HG03520 (cell line): Measurements from ENCODE around the gene EDA.
"Not testable (repeated sequence)": the region's sequence is repeated elsewhere in the genome, so short reads cannot be mapped to it uniquely, and the experiment has no call there.

Source experiments
- ATAC-seq: cut with Tn5 transposase; IDR thresholded peaks from one replicate; pipeline ENCODE4 v1.9.1; 2021; ENCODE audit warnings: mild to moderate bottlenecking, moderate library complexity; ENCODE audit not compliant: unreplicated experiment

EDA gene

DNA sequence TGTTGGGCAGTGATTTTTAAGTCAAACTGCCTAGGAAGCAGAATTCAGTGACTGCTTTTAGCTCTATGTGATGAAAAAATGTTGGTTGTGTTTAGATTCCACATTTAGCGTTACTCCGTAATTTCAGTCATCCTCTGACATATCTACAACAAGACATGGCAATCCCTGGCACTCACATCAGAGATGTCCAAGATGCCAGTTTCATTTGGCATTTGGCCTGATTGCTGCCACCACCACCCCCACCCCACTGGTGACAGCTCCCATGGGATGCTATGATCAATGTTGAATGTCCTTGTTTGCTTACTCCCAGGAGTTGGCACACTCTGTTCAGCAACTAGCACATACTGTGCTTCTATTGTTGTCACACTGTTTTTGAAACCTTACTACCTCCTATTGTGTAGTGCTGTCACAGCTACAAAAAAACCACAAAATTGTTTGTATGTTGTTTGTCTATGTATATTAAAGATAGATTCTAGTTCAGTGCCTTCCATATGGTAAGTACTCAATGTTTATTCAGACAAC lies 332.4 kb downstream of the EDA start:
- no peak for ATAC-seq

DNA sequence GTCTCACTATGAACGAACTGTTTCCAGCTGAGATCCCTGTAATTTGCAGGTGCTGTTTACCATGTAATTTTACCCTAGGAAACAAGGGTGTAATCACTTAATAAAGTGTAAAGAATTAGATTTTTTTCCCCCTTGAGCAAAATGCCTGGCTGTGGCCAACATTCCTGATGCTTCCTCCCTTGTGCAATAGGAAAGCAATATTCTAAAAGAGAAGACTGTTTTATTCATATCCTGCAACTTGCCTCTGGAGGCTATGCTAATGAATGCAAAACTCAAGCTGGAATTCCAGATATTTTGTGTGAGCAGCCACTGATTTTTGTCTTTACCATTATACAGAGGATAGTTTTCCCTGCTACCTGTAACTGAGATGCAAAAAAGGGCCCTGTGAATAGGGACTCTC lies 335.8 kb downstream of the EDA start:
- ATAC-seq, result no peak

DNA sequence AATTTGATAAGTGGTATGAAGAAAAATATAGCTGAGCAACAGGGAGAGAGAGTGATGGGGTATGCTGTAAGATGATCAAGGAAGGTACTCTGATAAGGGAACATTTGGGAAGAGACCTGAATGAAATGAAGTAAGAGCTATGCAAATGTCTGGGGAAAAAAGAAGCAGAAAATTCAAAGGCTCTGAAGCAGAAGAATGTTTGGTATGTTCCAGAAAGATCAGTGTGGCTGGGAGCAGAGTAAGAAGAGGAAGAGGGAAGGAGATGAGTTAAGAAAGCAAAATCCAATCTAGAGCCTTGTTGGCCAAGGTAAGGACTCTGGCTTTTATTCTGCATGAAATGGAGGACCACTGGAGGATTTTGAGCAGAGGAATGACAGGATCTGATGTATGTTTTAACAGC lies 343.8 kb downstream of the EDA start:
- ATAC-seq, result no peak

DNA sequence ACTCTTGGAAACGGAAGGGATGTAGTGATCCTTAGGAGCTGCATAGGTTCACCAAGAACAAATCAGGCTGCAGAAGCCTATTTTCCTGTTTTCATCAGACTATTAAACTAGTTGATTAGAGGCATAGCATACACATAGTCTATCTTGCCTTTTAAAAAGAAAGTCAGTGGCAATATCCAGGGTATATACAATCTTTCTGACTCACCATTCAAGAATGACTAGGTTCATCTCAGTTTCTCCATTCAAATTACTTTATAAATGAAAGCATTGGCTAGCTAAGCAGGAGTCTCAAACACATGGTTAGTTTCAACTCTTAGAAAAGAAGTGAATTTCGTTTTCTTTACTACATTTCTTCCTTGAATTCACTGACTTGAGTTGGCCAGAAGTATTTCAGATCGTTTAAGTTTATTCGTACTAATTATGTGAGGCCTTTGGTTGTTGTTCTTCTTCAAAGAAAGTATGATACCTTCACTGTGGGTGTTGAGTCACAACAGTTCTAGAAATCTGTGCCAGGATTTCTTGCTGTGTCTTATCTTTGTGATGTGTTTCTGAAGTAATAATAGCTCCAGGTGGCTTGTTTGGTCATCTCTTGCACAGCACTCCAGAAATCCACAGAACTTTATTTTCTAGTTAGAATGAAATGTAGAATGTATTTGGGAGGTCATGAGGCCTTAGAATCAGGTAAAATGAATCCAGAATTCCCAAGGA lies 345.6 kb downstream of the EDA start:
- ATAC-seq, result no peak

DNA sequence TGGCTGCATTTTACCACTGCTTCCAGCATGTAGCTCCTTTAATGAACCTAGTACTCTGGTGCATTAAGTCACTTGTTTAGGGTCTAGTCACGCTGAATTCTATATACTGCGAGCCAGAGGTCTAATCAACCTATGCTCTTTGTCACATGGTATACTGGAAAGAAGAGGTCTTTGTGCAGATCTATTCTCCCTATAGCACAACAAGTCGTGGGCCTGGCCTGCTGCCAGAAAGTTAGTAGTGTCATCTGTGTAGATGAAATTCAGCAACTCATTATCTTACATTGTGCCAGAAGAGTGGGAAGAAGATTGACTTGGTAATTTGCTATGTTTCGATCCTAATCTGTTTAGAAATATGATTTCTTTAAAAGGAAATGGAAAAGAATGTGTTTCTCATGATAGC lies 353.0 kb downstream of the EDA start:
- no peak for ATAC-seq

DNA sequence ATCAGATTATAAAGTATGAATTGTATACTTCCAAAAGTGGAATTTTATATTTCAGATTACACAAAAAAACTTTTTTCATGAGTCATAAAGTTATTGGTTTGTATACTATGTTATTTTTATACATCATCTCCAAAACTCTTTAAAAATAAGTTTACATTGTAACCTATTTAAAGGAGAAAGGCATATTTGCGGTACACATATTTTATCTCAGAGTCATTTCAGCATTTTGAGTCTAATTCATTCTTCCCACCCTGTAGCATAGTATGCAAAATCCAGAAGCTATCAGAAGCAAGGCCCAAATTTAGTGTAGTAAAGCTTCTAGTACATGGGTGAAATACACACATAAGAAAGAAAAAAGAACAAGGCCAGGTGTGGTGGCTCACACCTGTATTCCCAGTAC lies 353.5 kb downstream of the EDA start:
- ATAC-seq, result no peak

DNA sequence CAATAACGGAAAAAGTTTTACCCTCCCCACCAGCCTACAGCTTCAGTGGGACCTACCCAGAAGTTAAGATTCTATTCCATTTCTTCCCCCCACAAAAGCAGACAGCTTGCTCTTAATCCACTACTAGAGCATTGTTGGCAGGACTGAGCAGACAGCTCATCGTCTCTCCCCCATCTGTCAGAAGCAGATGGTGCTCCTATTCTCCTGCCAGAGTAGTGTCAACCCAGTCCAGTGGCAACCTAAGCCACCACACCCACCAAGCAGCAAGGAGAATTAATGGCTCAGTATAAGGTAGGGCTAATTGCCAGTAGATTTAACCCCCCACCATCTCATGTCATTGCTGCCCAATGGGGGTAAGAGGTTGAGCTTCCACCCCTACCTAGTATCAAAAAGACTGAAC lies 371.8 kb downstream of the EDA start:
- no peak for ATAC-seq

DNA sequence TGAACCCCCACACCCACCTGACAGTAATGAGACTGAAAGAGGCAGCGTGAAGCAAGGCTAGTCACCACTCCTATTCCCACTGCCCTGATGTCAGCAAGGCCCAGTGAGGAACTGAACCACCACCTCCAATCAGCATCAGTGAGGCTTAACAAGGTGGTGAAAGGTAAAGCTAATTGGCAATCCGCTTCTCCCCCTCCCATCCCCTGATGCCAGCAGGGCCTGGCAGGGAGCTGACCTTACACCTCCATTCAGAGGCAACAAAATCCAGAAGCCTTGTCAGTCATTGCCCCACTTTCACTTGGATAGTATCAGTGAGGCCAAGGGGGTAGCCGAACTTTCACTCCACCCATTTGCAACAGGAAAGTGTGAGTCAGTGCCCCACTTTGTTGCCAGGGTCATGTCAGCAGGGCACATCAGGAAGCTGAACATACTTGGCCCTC lies 373.1 kb downstream of the EDA start:
- no peak for ATAC-seq

DNA sequence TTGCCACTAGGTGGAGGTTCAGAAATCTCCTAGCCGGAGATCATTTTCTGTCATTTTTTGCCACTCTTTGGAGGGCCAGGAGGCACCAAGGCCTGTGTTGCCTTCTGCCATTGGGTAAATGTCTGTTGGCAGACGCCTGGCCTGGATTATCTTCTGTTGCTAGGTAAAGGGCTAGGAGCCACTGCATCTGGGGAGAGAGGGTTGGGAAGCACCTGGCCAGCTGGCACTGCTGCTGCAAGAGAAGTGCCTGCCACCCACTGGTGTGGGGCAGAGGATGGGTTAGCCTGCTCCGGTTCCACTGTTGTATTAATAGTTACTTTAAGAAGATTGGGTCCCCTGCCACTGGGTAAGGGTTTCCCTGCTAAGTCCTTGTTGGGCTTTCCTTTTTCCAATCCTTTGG lies 375.8 kb downstream of the EDA start:
- ATAC-seq, result no peak

DNA sequence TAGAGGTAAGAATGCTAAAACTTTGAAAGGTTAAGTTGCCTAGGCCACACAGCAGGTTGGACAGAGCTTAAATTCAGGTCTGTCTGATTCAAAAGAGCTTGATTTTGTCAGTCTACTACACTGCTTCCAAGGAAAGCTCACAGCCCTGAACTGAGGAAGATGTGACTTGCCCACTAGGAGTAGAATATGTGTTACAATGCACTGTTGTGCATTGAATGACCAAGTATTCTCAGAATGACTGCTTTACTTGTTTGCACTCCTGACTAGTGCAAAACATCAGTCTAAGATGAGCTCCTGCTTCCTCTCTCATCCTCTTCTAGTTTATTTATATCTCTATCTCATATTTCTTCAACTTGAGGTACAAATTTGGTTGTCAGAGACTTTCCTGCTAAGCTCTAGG lies 377.6 kb downstream of the EDA start:
- ATAC-seq, result no peak

DNA sequence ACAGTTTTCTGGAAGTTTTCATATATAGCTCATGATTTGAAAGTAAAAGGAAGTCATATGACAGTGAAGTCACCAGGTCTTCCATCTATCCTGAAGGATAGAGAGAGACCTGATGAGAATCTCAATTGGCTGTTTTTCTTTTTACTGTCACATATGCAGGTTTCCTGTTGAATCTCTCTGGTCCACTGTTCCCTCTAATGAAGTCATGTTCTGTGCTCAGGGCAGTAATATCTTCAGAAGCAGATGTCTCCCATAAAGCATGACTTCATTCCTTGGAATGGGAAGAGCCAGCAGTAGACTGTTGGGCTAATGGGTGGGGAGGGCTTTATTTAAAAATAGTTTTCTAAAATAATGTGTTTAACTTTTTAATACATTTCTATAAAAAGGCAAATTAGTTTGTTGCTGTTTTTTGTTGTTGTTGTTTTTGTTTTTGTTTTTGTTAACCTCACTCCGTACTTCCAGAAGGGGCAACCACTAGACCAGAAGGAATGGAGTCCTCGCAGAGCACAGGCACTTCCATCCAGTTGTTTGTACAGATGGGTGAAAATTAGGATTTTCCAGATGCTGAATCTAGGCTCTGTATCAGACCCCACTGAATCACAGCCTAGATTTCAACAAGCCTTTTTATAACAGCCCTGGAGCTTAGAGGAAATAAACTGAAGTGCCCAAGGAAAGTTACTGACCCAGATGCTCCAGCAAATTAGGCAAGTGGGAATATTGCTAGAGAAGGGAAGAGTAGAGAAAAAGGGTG lies 379.6 kb downstream of the EDA start:
- ATAC-seq, result no peak

DNA sequence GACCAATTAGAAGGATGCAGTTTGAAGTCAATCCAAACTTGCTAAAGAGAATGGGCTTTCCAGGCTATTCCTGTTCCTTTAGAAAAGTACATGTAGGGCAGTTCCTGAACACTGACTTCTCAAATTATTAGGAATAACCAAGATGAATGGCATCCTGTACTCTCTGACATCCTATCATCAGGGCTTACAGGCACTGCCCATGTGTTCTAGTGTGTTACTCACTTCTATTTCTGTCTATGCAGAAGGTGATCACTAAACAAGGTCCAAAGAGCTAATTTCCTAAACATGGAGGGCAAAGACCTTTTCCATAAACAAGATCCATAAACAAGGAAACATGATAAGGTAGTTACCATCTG lies 380.2 kb downstream of the EDA start:
- no peak for ATAC-seq

DNA sequence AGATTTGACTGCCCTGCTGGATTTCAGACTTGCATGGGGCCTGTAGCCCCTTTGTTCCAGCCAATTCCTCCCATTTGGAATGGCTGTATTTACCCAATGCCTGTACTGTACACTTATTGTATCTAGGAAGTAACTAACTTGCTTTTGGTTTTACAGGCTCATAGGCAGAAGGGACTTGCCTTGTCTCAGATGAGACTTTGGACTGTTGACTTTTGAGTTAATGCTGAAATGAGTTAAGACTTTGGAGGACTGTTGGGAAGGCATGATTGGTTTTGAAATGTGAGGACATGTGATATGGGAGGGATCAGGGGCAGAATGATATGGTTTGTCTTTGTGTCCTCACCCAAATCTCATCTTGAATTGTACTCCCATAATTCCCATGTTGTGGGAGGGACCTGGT lies 382.4 kb downstream of the EDA start:
- ATAC-seq, result not testable (repeated sequence)

DNA sequence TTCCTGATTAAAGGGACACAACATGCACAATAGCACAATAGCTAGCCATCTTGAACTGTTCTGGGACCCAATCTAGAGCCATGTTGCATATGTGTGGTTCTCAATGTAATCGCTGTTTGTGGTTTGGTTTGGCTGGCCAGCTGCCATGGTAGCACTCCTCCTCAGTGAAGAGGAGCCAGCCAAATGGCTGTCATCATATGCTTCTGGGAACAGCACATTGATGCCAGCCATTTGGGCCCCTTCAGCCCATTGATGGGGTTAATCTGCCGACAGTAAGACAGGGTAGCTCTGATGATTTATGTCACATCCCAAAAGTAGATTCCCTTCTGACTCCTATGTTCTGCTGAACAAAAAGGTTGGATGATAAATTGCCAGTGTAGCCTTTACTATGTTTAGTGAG lies 385.4 kb downstream of the EDA start:
- no peak for ATAC-seq

DNA sequence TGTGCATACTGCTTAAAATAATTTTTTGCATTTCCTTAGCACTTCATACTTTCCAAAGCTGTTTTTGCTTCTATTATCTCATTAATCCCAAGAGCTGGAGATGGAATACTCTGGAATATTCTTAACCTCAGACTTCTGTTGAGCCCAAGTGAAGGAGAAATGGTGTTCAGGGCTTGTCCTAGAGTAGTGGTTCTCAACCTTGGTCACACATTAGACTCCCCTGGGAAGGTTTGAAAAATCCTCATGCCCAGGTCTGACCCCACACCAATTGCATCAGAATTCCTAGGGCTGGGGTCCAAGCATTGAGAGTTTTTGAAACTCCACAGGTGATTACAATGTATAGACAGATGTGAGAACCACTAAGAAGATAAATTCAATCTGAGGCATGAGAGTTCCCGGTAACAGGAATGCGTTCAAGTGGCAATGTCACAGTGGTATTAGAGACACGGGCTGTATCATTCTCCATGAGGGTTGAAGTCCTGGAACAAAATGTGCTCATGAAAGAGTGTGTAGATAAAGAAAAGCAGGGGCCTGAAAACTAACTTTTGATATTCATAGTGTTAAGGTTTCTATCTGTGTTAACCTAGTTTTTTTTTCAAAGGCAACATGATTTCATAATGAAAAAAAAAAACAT lies 385.9 kb downstream of the EDA start:
- ATAC-seq, result no peak

DNA sequence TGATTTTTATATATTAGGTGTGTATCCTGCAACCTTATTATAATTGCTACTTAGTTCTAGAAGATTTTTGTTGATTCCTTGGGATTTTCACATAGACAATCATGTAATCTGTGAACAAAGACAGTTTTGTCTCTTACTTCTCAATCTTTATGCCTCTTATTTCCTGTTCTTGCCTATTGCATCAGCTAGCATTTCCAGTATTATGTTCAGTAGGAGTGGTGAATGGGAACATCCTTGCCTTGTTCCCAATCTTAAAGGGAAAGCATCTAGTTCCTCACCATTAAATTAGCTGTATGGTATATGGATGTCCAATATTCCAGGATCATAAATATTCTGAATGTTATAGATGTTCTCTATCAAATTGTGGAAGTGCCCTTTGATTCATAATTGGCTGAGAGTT lies 392.0 kb downstream of the EDA start:
- ATAC-seq, result no peak

DNA sequence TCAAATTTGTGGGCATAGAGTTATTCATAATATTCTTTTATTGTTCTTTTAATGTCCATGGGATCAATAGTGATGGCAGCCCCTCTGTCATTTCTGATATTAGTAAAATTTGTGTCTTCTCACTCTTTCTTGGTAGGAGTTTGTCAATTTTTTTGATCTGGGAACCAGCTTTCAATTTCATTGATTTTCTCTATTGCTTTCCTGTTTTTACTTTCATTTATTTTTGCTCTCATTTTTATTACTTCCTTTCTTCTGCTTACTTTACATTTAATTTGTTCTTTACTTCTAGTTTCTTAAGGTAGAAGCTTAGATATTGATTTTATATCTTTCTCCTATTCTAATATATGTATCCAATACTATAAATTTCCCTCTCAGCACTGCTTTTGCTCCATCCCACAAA lies 393.1 kb downstream of the EDA start:
- no peak for ATAC-seq

DNA sequence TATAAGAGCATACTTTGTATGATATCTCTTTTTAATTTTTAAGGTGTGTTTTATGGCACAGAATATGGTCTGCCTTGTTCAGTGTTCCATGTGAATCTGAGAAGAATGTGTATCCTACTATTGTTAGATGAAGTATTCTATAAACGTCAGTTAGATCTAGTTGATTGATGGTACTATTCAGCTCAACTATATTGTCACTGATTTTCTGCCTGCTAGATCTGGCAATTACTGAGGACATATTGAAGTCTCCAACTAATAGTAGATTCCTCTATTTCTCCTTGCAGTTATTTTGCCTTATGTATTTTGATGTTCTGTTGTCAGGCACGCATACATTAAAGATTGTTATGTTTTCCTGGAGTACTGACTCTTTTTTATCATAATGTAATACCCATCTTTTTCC lies 394.1 kb downstream of the EDA start:
- ATAC-seq, result no peak

DNA sequence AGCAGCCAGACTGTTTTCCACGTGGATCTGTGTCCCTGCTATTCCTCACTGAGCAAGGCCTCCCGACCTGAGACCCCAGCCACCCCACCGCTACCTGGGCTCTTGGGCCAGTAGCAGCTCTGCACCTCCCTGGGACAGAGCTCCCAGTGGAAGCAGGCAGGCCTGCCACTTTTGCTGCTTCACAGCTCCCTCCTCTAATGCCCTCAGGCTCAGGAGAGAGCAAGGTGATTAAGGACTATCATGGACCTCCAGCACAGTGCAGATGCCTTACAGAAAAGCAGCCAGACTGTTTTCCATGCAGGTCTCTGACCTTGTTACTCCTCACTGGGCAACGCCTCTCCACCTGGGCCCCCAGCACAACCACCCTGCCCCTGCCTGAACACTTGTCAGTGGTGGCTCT lies 396.8 kb downstream of the EDA start:
- no peak for ATAC-seq

DNA sequence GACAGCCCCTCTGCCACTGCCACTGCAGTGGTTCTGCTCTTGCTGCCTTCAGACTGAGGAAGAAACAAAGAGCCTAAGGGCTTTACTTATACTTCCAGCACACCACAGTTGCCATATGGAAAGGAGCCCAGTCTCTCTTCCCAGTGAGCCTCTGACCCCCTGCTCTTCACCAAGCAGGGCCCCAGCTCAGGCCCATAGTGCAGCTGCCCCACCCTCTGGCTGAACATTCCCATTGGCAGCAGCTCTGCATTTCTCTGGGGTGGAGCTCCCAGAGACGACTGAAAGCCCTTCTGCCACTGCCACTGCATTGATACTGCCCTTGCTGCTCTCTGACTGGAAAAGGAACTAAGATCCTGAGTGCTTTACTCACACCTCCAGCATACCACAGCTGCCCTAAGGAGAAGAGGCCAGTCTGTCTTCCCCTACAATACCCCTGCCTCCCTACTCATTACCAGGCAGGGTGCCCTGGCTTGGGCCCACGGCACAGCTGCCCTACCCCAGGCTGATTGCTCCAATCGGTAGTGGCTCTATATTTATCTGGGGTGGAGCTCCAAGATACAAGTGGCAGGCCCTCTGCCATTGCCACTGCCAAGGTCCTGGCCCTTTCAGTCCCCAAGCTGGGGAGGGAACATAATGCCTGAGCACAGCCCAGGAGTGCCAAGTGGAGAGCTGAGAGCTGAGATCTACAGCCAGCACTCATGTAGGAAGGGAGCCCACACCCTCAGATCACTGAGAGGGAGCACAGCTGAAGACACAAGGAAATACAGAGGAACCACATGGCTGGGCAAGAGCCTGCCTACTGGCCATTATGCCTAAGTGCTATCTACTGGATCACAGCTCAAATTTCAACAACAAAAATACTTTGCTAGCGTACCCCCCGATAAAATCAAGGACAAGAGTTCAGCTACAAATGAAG lies 397.8 kb downstream of the EDA start:
- no peak for ATAC-seq

DNA sequence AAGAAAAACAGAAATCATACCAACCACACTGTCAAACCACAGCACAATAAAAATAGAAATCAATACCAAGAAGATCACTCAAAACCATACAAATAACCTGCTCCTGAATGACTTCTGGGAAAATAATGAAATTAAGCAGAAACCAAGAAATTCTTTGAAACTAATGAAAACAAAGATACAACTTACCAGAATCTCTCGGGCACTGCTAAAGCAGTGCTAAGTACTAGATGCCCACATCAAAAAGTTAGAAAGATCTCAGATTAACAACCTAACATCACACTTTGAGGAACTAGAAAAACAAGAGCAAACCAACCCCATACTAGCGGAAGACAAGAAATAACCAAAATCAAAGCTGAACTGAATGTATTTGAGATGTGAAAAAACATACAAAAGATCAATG lies 400.6 kb downstream of the EDA start:
- ATAC-seq, result no peak
